Tibial artery (tissue), 4 donors: ENCODE measurements around the gene TMEM87A.
"Not testable (repeated sequence)": the region's sequence is repeated elsewhere in the genome, so short reads cannot be mapped to it uniquely, and the experiment has no call there.

Experiments used
- DNase-seq, 2 donors: peaks; one replicate each; pipeline ENCODE4 v3.0.0-alpha.2; 2019
- H3K27ac ChIP-seq, 2 donors: fragments of 200-600 bp; sonication (generic) in 1 of 2; 1 replicate in 1 of 2; 2 replicates in 1 of 2; pipeline ENCODE4 v1.5.1; 2018 to 2019; ENCODE audit warnings: mild to moderate bottlenecking in 1 of 2
- H3K27me3 ChIP-seq, 2 donors: fragments of 200-600 bp; sonication (generic) in 1 of 2; one replicate each; pipeline versions ENCODE4 v1.5.1 to v1.6.0; 2016 to 2019
- H3K36me3 ChIP-seq, 3 donors: fragments of 200-600 bp; sonication (generic) in 2 of 3; one replicate each; pipeline ENCODE4 v1.5.1; 2016 to 2019; ENCODE audit warnings: mild to moderate bottlenecking in 2 of 3
- H3K4me1 ChIP-seq, 4 donors: fragments of 200-600 bp; sonication (generic) in 2 of 4; 1 replicate in 3 of 4; 2 replicates in 1 of 4; pipeline ENCODE4 v1.5.1; 2016 to 2019
- H3K4me3 ChIP-seq, 2 donors: fragments of 200-600 bp; sonication (generic) in 1 of 2; 1 replicate in 1 of 2; 2 replicates in 1 of 2; pipeline ENCODE4 v1.5.1; 2018 to 2019; ENCODE audit warnings: mild to moderate bottlenecking in 2 of 2
- H3K9me3 ChIP-seq, 3 donors: fragments of 200-600 bp; sonication (generic) in 1 of 3; one replicate each; pipeline ENCODE4 v1.5.1; 2016 to 2019
- intact Hi-C: fragments of 100-400 bp; cut with DNase I; formaldehyde crosslinking; loops from one replicate; pipeline ENCODE4 v1.15.0; 2023; ENCODE audit warnings: low total_unique reads
- TF ChIP-seq, protein P1 (sequence below), 2 experiments: fragments of 200-600 bp in 1 of 2; fragments of 450-650 bp in 1 of 2; IDR thresholded peaks; one replicate each; pipeline ENCODE4 v1.5.1; 2017 to 2019; ENCODE audit warnings: antibody characterized with exemption in 2 of 2, mild to moderate bottlenecking in 1 of 2, moderate library complexity in 1 of 2

The TMEM87A gene

DNA sequence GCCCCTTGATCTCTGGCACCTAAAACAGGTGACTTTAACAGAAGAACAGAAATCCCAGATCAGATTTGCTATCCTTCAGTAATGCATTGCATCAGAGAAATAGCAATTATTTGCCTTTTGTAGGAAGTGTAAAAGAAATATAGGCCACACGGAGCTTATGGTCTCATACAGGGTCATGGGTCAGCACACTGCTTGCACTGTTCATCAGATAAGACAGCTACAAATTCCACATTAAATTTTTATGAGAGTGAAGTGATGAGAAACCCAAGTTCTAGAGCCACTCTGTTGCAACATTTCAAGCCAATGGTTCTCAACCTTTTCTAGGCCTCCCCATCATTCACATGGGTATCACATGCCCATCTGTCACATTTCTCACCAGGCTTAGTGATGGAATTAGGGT, 33.4 kb upstream of the TMEM87A start:
- Histone ChIP-seq H3K27ac (no peak overlapping the region), H3K4me3 (no peak overlapping the region), H3K36me3 (peaks cover 22 to 51% (median 32%) of the 10 kb centered on the region in 3 donors), H3K27me3 (no peaks in the 10 kb centered on the region), H3K9me3 (no peaks in the 10 kb centered on the region), H3K4me1 (no peaks in the 10 kb centered on the region)
- DNase-seq: no peak
- intact Hi-C loops: no loop called here
- TF ChIP-seq, protein P1, sequence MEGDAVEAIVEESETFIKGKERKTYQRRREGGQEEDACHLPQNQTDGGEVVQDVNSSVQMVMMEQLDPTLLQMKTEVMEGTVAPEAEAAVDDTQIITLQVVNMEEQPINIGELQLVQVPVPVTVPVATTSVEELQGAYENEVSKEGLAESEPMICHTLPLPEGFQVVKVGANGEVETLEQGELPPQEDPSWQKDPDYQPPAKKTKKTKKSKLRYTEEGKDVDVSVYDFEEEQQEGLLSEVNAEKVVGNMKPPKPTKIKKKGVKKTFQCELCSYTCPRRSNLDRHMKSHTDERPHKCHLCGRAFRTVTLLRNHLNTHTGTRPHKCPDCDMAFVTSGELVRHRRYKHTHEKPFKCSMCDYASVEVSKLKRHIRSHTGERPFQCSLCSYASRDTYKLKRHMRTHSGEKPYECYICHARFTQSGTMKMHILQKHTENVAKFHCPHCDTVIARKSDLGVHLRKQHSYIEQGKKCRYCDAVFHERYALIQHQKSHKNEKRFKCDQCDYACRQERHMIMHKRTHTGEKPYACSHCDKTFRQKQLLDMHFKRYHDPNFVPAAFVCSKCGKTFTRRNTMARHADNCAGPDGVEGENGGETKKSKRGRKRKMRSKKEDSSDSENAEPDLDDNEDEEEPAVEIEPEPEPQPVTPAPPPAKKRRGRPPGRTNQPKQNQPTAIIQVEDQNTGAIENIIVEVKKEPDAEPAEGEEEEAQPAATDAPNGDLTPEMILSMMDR (IDR thresholded peaks at IDR 0.05): no peak

DNA sequence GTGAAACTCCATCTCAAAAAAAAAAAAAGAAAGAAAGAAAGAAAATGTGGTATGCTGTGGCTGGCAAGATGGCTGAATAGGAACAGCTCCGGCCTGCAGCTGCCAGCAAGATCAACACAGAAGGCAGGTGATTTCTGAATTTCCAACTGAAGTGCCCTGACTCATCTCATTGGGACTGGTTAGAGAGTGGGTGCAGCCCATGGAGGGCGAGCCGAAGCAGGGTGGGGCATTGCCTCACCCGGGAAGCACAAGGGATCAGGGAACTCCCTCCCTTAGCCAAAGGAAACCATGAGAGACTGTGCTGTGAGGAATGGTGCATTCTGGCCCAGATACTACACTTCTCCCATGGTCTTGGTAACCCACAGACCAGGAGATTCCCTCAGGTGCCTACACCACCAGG, 27.8 kb upstream of the TMEM87A start:
- H3K27ac ChIP-seq, H3K9me3 ChIP-seq, intact Hi-C loops, H3K27me3 ChIP-seq, H3K4me3 ChIP-seq, H3K4me1 ChIP-seq, DNase-seq: not testable (repeated sequence)
- peaks cover 21 to 30% (median 23%) of the 10 kb centered on the region in 3 donors for H3K36me3 ChIP-seq

DNA sequence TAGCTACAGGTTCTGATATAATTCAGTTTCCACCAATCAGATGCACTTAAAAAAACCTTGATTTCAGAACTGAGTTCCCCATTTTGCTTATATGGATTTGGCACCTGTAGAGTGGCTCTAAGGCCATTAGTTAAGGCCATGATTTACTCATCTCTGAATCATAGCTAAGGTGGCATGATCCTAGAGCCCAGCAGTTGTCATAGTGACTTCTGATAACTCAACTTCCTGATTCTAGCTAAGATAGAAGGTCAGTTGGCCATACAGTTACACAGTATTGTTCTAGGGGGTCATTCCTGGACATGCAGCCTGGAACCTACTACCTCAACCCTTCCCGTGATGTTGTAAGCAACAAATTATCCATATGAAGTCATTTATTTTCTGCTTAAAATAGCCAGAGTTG, 15.9 kb upstream of the TMEM87A start:
- TF ChIP-seq, protein P1 (IDR thresholded peaks at IDR 0.05): no peak

DNA sequence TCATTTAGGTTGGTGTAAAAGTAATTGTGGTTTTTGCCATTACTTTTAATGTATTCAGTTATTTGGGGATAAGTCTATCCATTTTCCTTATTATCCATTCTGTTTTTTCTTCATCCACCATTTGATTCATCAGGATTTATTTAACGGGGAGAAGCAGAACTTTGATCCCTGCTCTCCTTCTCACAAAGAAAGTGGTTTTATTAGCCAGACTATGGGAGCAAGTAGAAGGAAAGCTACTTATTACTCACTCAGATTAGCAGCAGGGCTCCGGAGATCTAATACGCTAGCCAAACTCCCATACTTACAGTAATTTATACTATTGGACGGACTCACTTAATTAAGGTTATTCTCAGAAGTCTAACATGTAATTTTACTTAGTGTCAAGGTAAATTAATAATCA, 14.7 kb upstream of the TMEM87A start:
- Histone ChIP-seq H3K36me3 (peaks cover 60 to 76% (median 62%) of the 10 kb centered on the region in 3 donors), H3K4me1 (no peaks in the 10 kb centered on the region), H3K4me3 (no peak overlapping the region), H3K9me3 (no peaks in the 10 kb centered on the region), H3K27me3 (no peaks in the 10 kb centered on the region), H3K27ac (no peak overlapping the region)
- intact Hi-C loops: no loop called here
- TF ChIP-seq, protein P1 (IDR thresholded peaks at IDR 0.05): no peak
- DNase-seq: no peak

More for the DNA sequence above, 15.9 kb upstream of the TMEM87A start:
- Histone ChIP-seq H3K36me3 (peaks cover 63 to 76% (median 64%) of the 10 kb centered on the region in 3 donors), H3K4me3 (no peak overlapping the region), H3K27me3 (no peaks in the 10 kb centered on the region), H3K4me1 (no peaks in the 10 kb centered on the region), H3K9me3 (no peaks in the 10 kb centered on the region), H3K27ac (no peak overlapping the region)
- no peak for DNase-seq
- intact Hi-C loops: no loop called here

DNA sequence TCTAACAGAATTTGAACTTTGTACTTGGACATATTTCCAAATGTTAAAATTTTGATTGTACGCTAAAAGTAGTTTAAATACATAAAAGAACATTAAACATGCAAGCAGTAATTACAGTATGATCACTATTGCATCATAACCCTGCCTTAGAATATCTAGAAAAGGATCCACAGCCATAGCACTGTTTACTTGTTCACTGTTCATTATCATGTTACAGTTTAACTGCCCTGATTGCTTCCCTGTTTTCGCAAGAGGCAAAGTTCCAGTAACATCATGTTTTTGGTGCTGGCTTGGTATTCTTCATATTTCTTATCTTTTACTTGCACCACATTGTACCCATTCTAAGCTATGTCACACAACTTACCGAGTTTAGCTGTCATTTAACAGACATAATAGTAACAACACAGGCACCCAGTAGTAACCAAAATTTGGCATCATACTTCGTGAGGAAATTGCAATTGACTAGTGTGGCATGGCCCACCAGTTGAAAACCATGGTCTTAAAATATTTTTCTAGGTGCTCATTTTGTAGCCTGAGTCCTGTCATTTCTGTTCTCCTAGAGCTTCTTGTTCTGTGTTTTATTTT, 13.3 kb upstream of the TMEM87A start:
- Histone ChIP-seq H3K9me3 (no peaks in the 10 kb centered on the region), H3K36me3 (peaks cover 48 to 70% (median 51%) of the 10 kb centered on the region in 3 donors), H3K4me3 (no peak overlapping the region), H3K4me1 (no peaks in the 10 kb centered on the region), H3K27ac (no peak overlapping the region), H3K27me3 (no peaks in the 10 kb centered on the region)
- no peak for DNase-seq
- TF ChIP-seq, protein P1 (IDR thresholded peaks at IDR 0.05): no peak
- intact Hi-C loops: no loop called here

DNA sequence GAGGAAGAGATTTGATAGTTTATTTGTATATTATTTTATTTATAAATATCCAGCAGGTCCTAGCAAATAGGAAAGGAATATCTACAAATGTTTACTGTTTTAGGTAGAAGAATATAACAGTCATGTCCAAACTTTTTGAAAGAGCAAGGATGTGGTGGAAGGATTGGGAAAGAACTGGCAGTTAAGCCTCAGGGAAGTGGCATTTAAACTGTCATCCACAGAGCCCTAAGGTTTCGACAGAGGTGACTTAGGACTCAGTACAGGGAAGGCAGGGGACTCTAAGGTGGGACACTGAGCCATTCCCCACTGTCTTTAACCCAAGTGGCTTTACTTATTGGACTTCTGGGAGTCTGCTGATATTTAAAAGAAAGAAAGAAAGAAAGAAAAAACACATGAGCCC, 11.8 kb upstream of the TMEM87A start:
- H3K4me1 ChIP-seq: no peaks in the 10 kb centered on the region
- no peak overlapping the region for H3K27ac ChIP-seq
- H3K9me3 ChIP-seq: no peaks in the 10 kb centered on the region
- TF ChIP-seq, protein P1 (IDR thresholded peaks at IDR 0.05): no peak
- intact Hi-C loops: no loop called here
- no peaks in the 10 kb centered on the region for H3K27me3 ChIP-seq
- H3K36me3 ChIP-seq: peaks cover 49 to 69% (median 55%) of the 10 kb centered on the region in 3 donors
- no peak for DNase-seq
- H3K4me3 ChIP-seq: no peak overlapping the region
